SK-N-SH treated with all-trans-retinoic acid at 6 μM for 48 hours (cell line): ENCODE results near the gene BOC.

ENCODE experiments used
- BACH2 ChIP-seq: fragments of 250-450 bp; sonication (Bioruptor Pico); IDR thresholded peaks from 2 replicates; pipeline ENCODE4 v1.9.0; 2021; ENCODE audit warnings: mild to moderate bottlenecking, borderline replicate concordance
- CSDC2 ChIP-seq: fragments of 250-450 bp; sonication (Bioruptor Pico); IDR thresholded peaks from 2 replicates; pipeline ENCODE4 v1.5.0; 2020; ENCODE audit warnings: mild to moderate bottlenecking, moderate library complexity
- RARB ChIP-seq: fragments of 250-450 bp; sonication (Bioruptor Pico); IDR thresholded peaks from 2 replicates; pipeline ENCODE4 v1.8.0; 2021; ENCODE audit warnings: mild to moderate bottlenecking, moderate library complexity
- ZC3H10 ChIP-seq: fragments of 250-450 bp; sonication (Bioruptor Pico); IDR thresholded peaks from 2 replicates; pipeline ENCODE4 v1.5.1; 2021; ENCODE audit warnings: mild to moderate bottlenecking, moderate library complexity
- ZFP3 ChIP-seq: fragments of 250-450 bp; sonication (Bioruptor Pico); IDR thresholded peaks from 2 replicates; pipeline ENCODE4 v1.5.0; 2020; ENCODE audit warnings: mild to moderate bottlenecking, moderate library complexity
- ZFP30 ChIP-seq: fragments of 450-650 bp; formaldehyde crosslinking; IDR thresholded peaks from 2 replicates; pipeline ENCODE4 v1.5.0; 2022; ENCODE audit warnings: mild to moderate bottlenecking, moderate library complexity
- ZNF565 ChIP-seq: fragments of 450-650 bp; formaldehyde crosslinking; conservative IDR thresholded peaks from 2 replicates; pipeline ENCODE4 v1.5.0; 2020; ENCODE audit warnings: low read depth, mild to moderate bottlenecking, moderate library complexity
- ZNF70 ChIP-seq: fragments of 450-650 bp; formaldehyde crosslinking; IDR thresholded peaks from 2 replicates; pipeline ENCODE4 v1.5.0; 2020; ENCODE audit warnings: mild to moderate bottlenecking, moderate library complexity
- TF ChIP-seq, protein P1 (sequence below): fragments of 250-450 bp; sonication (Bioruptor Pico); IDR thresholded peaks from 2 replicates; pipeline ENCODE4 v1.8.0; 2020; ENCODE audit warnings: mild to moderate bottlenecking, moderate library complexity, borderline replicate concordance
- TF ChIP-seq, protein P2 (sequence below): fragments of 250-450 bp; sonication (Bioruptor Pico); IDR thresholded peaks from 2 replicates; pipeline ENCODE4 v1.5.1; 2020; ENCODE audit warnings: low read depth, mild to moderate bottlenecking, moderate library complexity
- TF ChIP-seq, protein P3 (sequence below): fragments of 250-450 bp; sonication (Bioruptor Pico); IDR thresholded peaks from 2 replicates; pipeline ENCODE4 v1.5.1; 2021; ENCODE audit warnings: mild to moderate bottlenecking, moderate library complexity
- TF ChIP-seq, protein P4 (sequence below): fragments of 250-450 bp; sonication (Bioruptor Pico); IDR thresholded peaks from 2 replicates; pipeline ENCODE4 v1.5.0; 2020; ENCODE audit warnings: mild to moderate bottlenecking, moderate library complexity

DNA sequence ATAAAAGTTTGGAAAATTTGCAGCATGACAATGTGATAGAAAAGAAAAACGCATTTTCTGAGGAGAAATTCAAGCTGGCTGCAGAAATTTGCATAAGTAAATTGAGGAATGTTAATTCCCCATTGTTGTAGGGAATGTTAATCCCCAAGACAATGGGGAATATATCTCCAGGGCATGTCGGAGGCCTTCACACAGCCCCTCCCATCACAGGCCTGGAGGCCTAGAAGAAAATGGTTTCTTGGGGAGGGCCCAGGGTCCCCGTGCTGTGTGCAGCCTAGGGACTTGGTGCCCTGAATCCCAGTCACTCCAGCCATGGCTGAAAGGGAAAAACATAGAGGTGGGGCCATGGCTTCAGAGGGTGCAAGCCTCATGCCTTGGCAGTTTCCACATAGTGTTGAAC lies 101.1 kb downstream of the BOC start:
- TF ChIP-seq, protein P1, sequence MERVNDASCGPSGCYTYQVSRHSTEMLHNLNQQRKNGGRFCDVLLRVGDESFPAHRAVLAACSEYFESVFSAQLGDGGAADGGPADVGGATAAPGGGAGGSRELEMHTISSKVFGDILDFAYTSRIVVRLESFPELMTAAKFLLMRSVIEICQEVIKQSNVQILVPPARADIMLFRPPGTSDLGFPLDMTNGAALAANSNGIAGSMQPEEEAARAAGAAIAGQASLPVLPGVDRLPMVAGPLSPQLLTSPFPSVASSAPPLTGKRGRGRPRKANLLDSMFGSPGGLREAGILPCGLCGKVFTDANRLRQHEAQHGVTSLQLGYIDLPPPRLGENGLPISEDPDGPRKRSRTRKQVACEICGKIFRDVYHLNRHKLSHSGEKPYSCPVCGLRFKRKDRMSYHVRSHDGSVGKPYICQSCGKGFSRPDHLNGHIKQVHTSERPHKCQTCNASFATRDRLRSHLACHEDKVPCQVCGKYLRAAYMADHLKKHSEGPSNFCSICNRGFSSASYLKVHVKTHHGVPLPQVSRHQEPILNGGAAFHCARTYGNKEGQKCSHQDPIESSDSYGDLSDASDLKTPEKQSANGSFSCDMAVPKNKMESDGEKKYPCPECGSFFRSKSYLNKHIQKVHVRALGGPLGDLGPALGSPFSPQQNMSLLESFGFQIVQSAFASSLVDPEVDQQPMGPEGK (CRISPR knock-in tag), result no peak
- TF ChIP-seq, protein P2, sequence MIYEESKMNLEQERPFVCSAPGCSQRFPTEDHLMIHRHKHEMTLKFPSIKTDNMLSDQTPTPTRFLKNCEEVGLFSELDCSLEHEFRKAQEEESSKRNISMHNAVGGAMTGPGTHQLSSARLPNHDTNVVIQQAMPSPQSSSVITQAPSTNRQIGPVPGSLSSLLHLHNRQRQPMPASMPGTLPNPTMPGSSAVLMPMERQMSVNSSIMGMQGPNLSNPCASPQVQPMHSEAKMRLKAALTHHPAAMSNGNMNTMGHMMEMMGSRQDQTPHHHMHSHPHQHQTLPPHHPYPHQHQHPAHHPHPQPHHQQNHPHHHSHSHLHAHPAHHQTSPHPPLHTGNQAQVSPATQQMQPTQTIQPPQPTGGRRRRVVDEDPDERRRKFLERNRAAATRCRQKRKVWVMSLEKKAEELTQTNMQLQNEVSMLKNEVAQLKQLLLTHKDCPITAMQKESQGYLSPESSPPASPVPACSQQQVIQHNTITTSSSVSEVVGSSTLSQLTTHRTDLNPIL (CRISPR knock-in tag), result no peak
- no peak for TF ChIP-seq RARB (CRISPR knock-in tag)
- TF ChIP-seq, protein P3, sequence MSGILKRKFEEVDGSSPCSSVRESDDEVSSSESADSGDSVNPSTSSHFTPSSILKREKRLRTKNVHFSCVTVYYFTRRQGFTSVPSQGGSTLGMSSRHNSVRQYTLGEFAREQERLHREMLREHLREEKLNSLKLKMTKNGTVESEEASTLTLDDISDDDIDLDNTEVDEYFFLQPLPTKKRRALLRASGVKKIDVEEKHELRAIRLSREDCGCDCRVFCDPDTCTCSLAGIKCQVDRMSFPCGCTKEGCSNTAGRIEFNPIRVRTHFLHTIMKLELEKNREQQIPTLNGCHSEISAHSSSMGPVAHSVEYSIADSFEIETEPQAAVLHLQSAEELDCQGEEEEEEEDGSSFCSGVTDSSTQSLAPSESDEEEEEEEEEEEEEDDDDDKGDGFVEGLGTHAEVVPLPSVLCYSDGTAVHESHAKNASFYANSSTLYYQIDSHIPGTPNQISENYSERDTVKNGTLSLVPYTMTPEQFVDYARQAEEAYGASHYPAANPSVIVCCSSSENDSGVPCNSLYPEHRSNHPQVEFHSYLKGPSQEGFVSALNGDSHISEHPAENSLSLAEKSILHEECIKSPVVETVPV (CRISPR knock-in tag), result no peak
- no peak for TF ChIP-seq ZNF70 (CRISPR knock-in tag)
- TF ChIP-seq CSDC2 (CRISPR knock-in tag), result no peak
- no peak for TF ChIP-seq ZC3H10
- TF ChIP-seq BACH2 (CRISPR knock-in tag), result no peak
- no peak for TF ChIP-seq ZFP3 (CRISPR knock-in tag)
- no peak for TF ChIP-seq ZNF565 (CRISPR knock-in tag)
- TF ChIP-seq, protein P4, sequence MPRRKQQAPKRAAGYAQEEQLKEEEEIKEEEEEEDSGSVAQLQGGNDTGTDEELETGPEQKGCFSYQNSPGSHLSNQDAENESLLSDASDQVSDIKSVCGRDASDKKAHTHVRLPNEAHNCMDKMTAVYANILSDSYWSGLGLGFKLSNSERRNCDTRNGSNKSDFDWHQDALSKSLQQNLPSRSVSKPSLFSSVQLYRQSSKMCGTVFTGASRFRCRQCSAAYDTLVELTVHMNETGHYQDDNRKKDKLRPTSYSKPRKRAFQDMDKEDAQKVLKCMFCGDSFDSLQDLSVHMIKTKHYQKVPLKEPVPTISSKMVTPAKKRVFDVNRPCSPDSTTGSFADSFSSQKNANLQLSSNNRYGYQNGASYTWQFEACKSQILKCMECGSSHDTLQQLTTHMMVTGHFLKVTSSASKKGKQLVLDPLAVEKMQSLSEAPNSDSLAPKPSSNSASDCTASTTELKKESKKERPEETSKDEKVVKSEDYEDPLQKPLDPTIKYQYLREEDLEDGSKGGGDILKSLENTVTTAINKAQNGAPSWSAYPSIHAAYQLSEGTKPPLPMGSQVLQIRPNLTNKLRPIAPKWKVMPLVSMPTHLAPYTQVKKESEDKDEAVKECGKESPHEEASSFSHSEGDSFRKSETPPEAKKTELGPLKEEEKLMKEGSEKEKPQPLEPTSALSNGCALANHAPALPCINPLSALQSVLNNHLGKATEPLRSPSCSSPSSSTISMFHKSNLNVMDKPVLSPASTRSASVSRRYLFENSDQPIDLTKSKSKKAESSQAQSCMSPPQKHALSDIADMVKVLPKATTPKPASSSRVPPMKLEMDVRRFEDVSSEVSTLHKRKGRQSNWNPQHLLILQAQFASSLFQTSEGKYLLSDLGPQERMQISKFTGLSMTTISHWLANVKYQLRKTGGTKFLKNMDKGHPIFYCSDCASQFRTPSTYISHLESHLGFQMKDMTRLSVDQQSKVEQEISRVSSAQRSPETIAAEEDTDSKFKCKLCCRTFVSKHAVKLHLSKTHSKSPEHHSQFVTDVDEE (CRISPR knock-in tag), result no peak
- TF ChIP-seq ZFP30, result no peak
